ENCODE results near the gene POLK. TPM values are rescaled to one million over a fixed set of nuclear protein-coding genes. Genes with fewer than 3 reads are reported as not detected.

Gene POLK
- total and polyA plus RNA-seq, 2 of the 8 experiments (the other 6 are each of a cell fraction or from before 2014, with no cell fraction given), result 2.0 to 9.0 TPM

- H4K20me1 ChIP-seq (replicated peaks in 1 of 2; ENCODE audit: control insufficient read depth in 1 of 2, insufficient read depth in 2 of 2, low read length in 2 of 2), result no peaks in the 10 kb centered on the region
- TF ChIP-seq CEBPB (IDR thresholded peaks at IDR 0.05; ENCODE audit: low read depth, low read length) (no peak), TAF7 (optimal IDR thresholded peaks at IDR 0.05; ENCODE audit: borderline replicate concordance, low read depth, low read length) (no peak), FOSL1 (IDR thresholded peaks at IDR 0.05; ENCODE audit: insufficient read depth, low read depth, low read length) (no peak), RBBP5 (IDR thresholded peaks at IDR 0.05; ENCODE audit: borderline replicate concordance, low read depth, low read length) (no peak), ZNF274 (IDR thresholded peaks at IDR 0.05; ENCODE audit: borderline replicate concordance, extremely low read depth, low read length) (no peak), EP300 (IDR thresholded peaks at IDR 0.05; ENCODE audit: borderline replicate concordance in 1 of 2, low read depth in 2 of 2, low read length in 2 of 2) (no peak), SIN3A (conservative IDR thresholded peaks at IDR 0.05 in 1 of 2, IDR thresholded peaks at IDR 0.05 in 1 of 2; ENCODE audit: low read depth in 1 of 2, low read length in 2 of 2) (no peak), SIRT6 (IDR thresholded peaks at IDR 0.05; ENCODE audit: low read length) (no peak), SUZ12 (IDR thresholded peaks at IDR 0.05; ENCODE audit: low read length) (no peak), TAF1 (IDR thresholded peaks at IDR 0.05; ENCODE audit: low read depth, low read length) (no peak), RNF2 (IDR thresholded peaks at IDR 0.05; ENCODE audit: borderline replicate concordance, low read depth, low read length, missing control alignments, poor library complexity, severe bottlenecking) (no peak), POU5F1 (IDR thresholded peaks at IDR 0.05; ENCODE audit: low read depth, low read length) (no peak), RFX5 (IDR thresholded peaks at IDR 0.05; ENCODE audit: borderline replicate concordance, low read depth, low read length) (no peak)
Observed at GRCh38 chr5:75472973-75473372, 38.7 kb upstream of the POLK start.

More at GRCh38 chr5:75472973-75473372, 38.7 kb upstream of the POLK start:
- Histone ChIP-seq H3K4me1 (replicated peaks in 1 of 4; ENCODE audit: control insufficient read depth in 3 of 4, insufficient read depth in 4 of 4, low read length in 3 of 4) (peaks cover 1 to 24% (median 4%) of the 10 kb centered on the region in 4 experiments; a peak in 5 of 7 replicates), H2AFZ (ENCODE audit: low read length) (no peak overlapping the region), H2BK15ac (ENCODE audit: low read length) (no peak overlapping the region), H2BK5ac (ENCODE audit: low read depth, low read length) (no peak overlapping the region), H3K23me2 (ENCODE audit: low read depth, low read length) (no peaks in the 10 kb centered on the region; the same call in 1 of the 2 replicates), H3K79me1 (ENCODE audit: low read depth, low read length) (peaks cover 4% of the 10 kb centered on the region; the same call in 1 of the 2 replicates), H3K18ac (ENCODE audit: extremely low read depth, low read length) (no peak overlapping the region), H3K56ac (replicated peaks; ENCODE audit: insufficient read length, low read depth, low read length) (no peak overlapping the region), H3K14ac (ENCODE audit: insufficient read length) (no peak overlapping the region), H3K4me3 (ENCODE audit: extremely low read depth in 1 of 4, insufficient read depth in 2 of 4, low read depth in 3 of 4, low read length in 4 of 4) (no peak overlapping the region), H3K4ac (replicated peaks; ENCODE audit: insufficient read length, low read depth, low read length) (no peak overlapping the region), H4K8ac (ENCODE audit: extremely low read depth, insufficient read depth, low read length) (no peak overlapping the region), H3K4me2 (ENCODE audit: insufficient read depth in 1 of 2, low read depth in 2 of 2, low read length in 2 of 2) (no peak overlapping the region), H4K91ac (replicated peaks; ENCODE audit: insufficient read length, low read length) (no peak overlapping the region), H3K27me3 (replicated peaks in 1 of 4; ENCODE audit: control insufficient read depth in 3 of 4, extremely low read depth in 1 of 4, insufficient read depth in 3 of 4, low read length in 3 of 4) (no peaks in the 10 kb centered on the region), H4K5ac (ENCODE audit: insufficient read length, low read depth, low read length) (no peak overlapping the region), H3K27ac (ENCODE audit: low read depth, low read length) (no peak overlapping the region), H3K9ac (replicated peaks in 1 of 4; ENCODE audit: extremely low read depth in 1 of 4, low read depth in 3 of 4, low read length in 3 of 4) (no peak overlapping the region), H3K79me2 (ENCODE audit: control insufficient read depth in 1 of 2, insufficient read depth in 2 of 2, low read length in 2 of 2) (peaks cover 4 to 65% of the 10 kb centered on the region in 2 experiments), H3K9me3 (ENCODE audit: insufficient read depth in 2 of 2, low read depth in 1 of 2, low read length in 1 of 2) (no peaks in the 10 kb centered on the region), H2BK12ac (ENCODE audit: low read depth, low read length) (no peak overlapping the region), H3K23ac (ENCODE audit: insufficient read length) (no peak overlapping the region), H2AK5ac (ENCODE audit: low read depth, low read length) (no peak overlapping the region), H3K36me3 (ENCODE audit: control insufficient read depth in 2 of 4, insufficient read depth in 4 of 4, low read length in 3 of 4) (no peaks in the 10 kb centered on the region), H2BK20ac (ENCODE audit: low read length) (no peak overlapping the region), H2BK120ac (replicated peaks; ENCODE audit: low read depth, low read length) (no peak overlapping the region)
- FAIRE-seq, result no peak
- no peak for DNase-seq (ENCODE audit: low read depth in 1 of 2, low spot score in 2 of 2)
- 91% methylated on average over 1 of the region's 1 CpG; no CpG with 5 or more reads in 1 of the 2 experiments for WGBS, 2 experiments (ENCODE audit: extremely low coverage in 1 of 2, insufficient coverage in 1 of 2, insufficient read length in 1 of 2, insufficient replicate concordance in 2 of 2, low coverage in 1 of 2, low lambda C conversion rate in 2 of 2, missing lambda C conversion rate in 1 of 2)
- POLR2A ChIA-PET (ENCODE audit: partially characterized antibody), result no interaction called here
- CTCF ChIA-PET (ENCODE audit: partially characterized antibody), result interaction anchor here (0.6 kb wide), 1 partner anchor 117 kb away, joined by 3 read pairs; no protein-coding TSS in a partner anchor
